Frontal cortex (tissue), 4 donors: Measurements from ENCODE around the gene FAM149B1. TPM values are rescaled to one million over a fixed set of nuclear protein-coding genes. Genes with fewer than 3 reads are reported as not detected.
A peak's percentile ranks its signal among the peaks of the same experiment; 100 is the strongest.

ENCODE experiments used
- DNase-seq, 2 donors: peaks; one replicate each; pipeline ENCODE4 v3.0.0; 2012; ENCODE audit warnings: low spot score in 2 of 2
- FAIRE-seq: peaks from 2 replicates; lab custom pipeline; 2012; peaks lifted over from hg19 to GRCh38; lab: Jason Lieb, UNC
- small RNA-seq: library from RNA; depleted of rRNA; stranded (forward); fragments of <200 nt; gene quantifications from one replicate; pipeline ENCODE3, GENCODE V24; 2014
- total RNA-seq: library from RNA; depleted of rRNA; stranded (reverse); fragments of >200 nt; gene quantifications from one replicate; pipeline ENCODE4 v1.2.3, GENCODE V29; 2014
- donor health status: control.
- donor health status: control.
- donor health status: control.

The FAM149B1 gene
- total RNA-seq, 1 donor from 2014 or later: 31.4 TPM

DNA sequence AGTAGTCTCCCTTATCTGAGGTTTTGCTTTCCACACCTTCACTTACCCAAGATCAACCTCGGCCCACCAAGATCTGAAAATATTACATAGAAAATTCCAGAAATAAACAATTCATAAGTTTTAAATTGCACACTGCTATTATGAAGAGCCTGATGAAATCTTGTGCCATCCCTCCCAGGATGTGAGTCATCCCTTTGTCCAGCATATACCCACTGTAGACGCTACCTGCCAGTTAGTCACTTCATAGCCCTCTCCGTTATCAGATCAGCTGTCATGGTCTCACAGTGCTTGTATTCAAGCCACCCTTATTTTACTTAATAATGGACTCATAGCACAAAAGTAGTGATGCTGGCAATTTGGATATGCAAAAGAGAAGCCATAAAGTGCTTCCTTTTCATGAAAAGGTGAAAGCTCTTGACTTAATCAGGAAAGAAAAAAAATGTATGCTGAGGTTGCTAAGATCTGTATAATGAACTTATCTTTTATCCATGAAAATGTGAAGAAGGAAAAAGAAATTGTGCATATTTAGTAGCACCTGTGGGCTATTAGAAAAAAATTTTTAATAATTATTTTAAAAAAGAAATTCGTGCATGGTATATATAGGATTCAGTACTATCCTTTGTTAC is 94.3 kb downstream of the FAM149B1 start:
- DNase-seq (no peak), FAIRE-seq (no peak)

DNA sequence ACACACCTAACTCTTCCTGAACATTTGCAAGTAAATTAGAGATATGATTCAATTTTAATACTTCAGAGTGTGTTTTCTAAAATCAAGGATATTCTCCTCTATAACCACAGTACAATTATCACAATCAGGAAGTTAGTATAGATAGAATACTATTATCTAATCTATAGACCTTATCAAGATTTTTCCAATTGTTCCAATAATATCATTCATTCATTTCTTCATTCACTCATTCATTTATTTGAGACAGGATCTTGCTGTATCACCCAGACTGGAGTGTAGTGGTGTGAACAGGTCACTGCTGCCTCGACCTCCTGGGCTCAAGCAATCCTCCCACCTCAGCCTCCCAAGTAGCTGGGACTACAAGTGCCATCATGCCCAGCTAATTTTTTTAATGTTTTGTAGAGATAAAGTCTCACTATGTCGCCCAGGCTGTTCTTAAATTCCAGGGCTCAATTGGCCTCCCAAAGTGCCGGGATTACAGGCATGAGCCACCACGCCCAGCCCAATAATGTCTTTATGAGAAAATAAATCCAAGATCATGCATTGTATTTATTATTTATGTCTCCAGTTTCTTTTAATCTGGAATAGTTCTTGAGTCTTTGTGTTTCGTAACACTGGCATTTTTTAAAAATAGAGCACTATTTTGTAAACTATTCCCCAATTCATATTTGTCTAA is 95.1 kb downstream of the FAM149B1 start:
- DNase-seq: no peak
- FAIRE-seq: no peak

DNA sequence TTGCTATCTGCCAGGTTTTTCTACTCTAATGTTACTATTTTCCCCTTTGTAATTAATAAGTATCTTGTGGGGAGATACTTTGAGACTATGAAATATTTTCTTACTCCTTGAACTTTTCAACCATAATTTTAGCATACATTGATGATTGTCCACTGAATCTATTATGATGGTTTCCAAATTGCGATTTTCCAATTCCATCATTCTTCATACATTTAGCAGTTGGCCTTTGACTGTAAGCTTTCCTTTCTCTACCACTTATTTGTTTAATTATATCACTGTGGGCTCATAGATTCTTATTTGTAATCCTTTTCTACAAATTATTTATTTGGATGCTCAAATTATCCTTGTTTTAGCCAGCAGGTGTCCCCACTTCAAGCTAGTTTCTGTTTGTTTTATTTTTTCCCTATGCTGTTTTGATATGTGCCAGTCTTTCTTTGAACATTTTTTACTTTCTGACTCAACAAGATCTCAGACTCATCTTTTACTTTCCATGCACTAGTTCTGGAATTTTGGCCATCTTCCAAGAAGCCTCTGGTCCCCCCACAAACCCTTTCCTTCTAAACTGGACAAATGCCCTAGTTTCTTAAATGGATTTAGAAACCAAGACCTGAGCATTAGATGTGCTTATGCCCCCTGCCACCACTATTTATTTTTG is 95.9 kb downstream of the FAM149B1 start:
- FAIRE-seq: peak; percentile 40
- DNase-seq: no peak

DNA sequence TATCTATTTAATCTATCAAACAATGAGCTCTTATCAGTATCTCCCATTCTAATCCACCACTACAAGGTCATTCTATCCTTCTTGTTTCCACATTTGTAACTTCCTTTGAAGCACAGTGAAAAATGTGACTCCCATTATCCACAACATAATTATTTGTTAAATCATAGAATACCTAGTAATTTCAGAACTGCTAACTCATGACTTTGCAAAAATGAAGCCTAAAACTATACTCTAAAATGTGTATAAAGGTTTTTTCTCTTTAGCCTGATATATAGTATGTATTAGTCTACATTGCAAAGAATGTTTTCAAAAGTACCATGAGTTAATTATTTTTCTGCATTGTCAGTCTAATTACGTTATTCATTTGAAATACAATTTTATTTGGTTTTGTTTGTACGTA is 96.5 kb downstream of the FAM149B1 start:
- DNase-seq (no peak), FAIRE-seq (no peak)

DNA sequence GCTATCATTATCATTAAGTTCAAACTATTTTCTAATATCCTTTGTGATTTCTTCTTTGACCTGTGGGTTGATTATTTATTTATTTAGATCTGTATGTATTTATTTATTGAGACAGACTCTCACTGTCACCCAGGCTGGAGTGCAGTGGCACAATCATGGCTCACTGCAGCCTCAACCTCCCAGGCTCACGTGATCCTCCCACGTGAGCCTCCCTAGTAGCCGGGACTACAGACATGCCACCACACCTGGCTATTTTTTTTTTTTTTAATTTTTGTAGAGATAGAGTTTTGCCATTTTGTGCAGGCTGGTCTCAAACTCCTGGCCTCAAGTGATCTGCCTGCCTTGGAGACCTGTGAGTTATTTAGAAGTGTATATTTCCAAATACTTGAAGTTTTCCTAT is 113.2 kb downstream of the FAM149B1 start:
- DNase-seq (no peak), FAIRE-seq (no peak)

DNA sequence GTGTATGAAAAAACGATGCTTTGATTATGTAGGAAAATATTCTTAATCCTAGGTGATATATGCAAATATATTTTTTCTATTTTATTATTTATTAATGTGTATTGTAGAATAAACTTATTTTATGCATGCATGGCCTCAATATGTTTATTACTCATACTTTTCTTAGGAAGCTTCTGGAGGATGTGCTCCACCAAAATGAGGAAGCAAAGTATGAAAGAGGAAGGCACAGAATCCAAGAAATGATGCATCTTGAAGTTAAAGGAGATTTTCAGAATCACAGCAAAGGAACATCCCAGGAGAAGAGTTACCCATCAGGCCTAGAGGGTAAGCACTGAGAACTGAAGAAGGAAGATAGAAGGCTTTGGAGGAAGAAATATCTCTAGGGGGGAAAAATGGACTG is 119.5 kb downstream of the FAM149B1 start:
- DNase-seq (no peak), FAIRE-seq (no peak)

DNA sequence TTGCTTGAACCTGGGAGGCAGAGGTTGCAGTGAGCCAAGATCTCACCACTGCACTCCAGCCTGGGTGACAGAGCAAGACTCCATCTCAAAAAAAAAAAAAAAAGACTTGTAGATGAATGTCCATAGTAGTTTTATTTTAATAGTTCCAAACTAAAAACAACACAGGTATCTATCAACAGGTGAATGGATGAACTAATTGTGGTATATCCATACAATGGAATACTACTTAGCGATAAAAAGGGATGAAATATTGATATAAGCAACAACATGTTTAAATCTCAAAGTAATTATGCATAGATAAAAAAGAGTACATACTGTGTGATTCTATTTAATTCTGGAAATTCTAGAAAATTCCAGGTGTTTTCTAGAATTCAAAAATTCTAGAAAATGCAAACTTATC is 122.0 kb downstream of the FAM149B1 start:
- DNase-seq: no peak
- no peak for FAIRE-seq

DNA sequence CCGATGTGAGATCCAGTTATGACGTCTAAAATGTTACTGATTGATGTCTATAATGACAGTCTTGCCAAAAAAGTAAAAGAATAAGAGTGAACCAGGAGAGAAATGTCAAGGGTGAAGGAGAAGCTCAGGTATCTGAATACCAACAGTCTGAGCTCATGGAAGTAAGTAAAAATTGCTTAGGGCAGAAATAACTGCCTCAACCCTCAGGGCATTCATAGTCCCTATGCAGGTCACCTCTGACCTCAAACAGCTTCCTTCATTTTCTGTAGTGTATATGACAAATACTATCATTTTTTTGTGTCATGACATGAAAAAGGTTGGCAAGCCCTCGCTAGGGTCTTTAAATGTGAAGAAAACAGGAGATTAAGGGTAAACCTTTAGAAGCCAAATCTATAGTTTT is 125.5 kb downstream of the FAM149B1 start:
- no peak for FAIRE-seq
- no peak for DNase-seq

Small RNA genes within 50 kb of the gene (small RNA-seq; reads per million reads assigned to genes)
- gene RF00019 (not detected), gene RNU6-833P (not detected), gene SNORA11F (1.3 reads per million, percentile 72 among the genes with 10 or more reads in this experiment)

Other genes starting within 250 kb of the FAM149B1 start
- 0.41 TPM for gene PLA2G12B, start 213.3 kb upstream of the FAM149B1 start, total RNA-seq
- gene P4HA1, start 71.3 kb upstream of the FAM149B1 start, total RNA-seq: 29.8 TPM
- 0.41 TPM for gene NUDT13, start 57.7 kb upstream of the FAM149B1 start, total RNA-seq
- gene ECD, start 111 bp upstream of the FAM149B1 start, total RNA-seq: 25.7 TPM
- gene DNAJC9, start 79.1 kb downstream of the FAM149B1 start, total RNA-seq: 79.1 TPM
- gene MRPS16, start 84.5 kb downstream of the FAM149B1 start, total RNA-seq: 126 TPM
- 0.82 TPM for gene CFAP70, start 190.7 kb downstream of the FAM149B1 start, total RNA-seq
- gene ANXA7, start 245.9 kb downstream of the FAM149B1 start, total RNA-seq: 25.7 TPM